KOPT-K1 (cell line): ENCODE data around the gene FCSK.
"Not testable (repeated sequence)": the region's sequence is repeated elsewhere in the genome, so short reads cannot be mapped to it uniquely, and the experiment has no call there.

Experiments
- H3K27ac ChIP-seq: fragments of 200-600 bp; sonication (generic); 2 replicates; pipeline ENCODE4 v1.5.1; 2016; ENCODE audit warnings: antibody characterized with exemption, mild to moderate bottlenecking, low read depth, low read length; ENCODE audit not compliant: poor library complexity, severe bottlenecking
- H3K36me3 ChIP-seq: fragments of 200-600 bp; sonication (generic); 2 replicates; pipeline ENCODE4 v1.5.1; 2017; ENCODE audit warnings: antibody characterized with exemption, mild to moderate bottlenecking, low read length, moderate library complexity; ENCODE audit not compliant: insufficient read depth
- H3K9me3 ChIP-seq: fragments of 200-600 bp; sonication (generic); 2 replicates; pipeline ENCODE4 v1.5.1; 2017; ENCODE audit warnings: antibody characterized with exemption, low read length, mild to moderate bottlenecking; ENCODE audit not compliant: insufficient read depth, poor library complexity, severe bottlenecking

FCSK gene

DNA sequence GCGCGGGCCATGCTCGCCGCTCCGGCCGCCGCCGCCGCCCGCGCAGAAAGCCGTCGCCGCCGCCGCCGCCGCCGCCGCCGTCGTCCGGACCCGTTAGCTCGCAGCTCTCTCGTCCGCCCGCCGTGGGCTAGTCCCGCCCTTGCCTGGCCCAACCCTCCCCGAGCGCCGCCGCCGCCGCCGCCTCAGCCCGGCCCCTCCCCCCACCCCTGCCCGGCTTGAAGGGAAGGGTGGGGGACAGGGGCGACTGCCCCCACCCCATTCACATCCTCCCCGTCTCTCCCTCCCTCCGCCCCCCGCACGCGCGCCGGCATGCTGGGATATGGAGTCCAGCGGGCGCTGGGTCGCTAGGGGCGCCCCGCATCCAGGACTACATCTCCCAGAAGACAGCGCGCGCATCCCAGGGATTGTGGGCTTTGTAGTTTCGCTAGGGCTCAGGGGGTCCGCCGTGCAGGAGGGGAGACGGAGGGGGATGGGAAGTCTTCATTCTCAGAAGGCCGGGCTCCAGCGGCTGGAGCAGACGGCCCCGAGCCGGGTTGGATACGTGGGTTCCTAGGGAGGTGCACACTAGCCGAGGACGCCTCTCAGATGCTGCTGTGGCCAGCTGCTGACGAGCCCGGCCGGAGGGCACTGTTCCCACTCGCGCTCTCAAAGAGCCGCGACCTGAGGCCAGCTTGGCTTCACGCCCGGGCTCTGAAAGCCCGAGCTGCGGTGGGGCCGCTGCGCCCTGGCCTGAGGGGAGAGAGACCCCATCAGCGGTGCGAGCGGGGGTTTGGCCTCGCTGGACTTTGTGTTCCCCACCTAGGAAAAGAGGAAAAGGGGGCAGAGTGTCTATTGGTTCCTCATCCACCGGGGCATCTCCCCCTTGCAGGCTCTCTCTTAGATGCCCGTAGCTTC, 15.2 kb upstream of the FCSK start, which contains the start of gene ST3GAL2:
Gene ST3GAL2 (minus strand): TSS at position 132 of the 894 bp plus-strand sequence. CDS start 40,570 bp downstream, outside the sequence.
- H3K9me3 ChIP-seq, result no peaks in the 10 kb centered on the region
- peaks cover 8% of the 10 kb centered on the region; the same call in 1 of the 2 replicates for H3K36me3 ChIP-seq
- H3K27ac ChIP-seq, result peak within 1 kb of the TSS; percentile 74

- no peaks in the 10 kb centered on the region; the same call in 1 of the 2 replicates for H3K36me3 ChIP-seq
- H3K9me3 ChIP-seq, result no peaks in the 10 kb centered on the region
- H3K27ac ChIP-seq, result no peak overlapping the region
These were observed 14.2 kb upstream of the FCSK start for GRCh38 chr16:70440009-70440692.

DNA sequence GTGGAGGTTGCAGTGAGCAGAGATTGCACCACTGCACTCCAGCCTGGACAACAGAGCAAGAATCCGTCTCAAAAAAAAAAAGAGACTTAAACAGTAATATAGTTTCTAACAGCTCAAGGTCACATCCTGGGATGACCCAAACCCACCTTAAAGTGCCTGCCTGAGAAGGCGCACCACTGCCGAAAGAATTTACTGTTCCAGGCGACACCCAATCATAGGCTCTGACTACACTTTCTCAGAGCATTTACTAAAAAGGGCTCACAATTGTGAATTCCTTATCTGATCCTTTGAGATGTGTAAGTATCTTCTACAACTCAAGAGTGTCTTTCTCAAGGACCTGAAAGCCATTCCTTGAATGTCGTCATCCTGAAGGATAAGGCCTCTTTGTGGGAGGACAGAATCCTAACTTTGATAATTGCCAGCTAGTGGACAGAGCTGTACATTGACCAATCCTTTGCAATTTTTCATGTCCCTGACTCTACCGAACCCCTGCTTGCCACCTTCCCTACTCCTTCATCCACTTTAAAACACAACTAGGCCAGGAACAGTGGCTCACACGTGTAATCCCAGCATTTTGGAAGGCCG, 12.9 kb upstream of the FCSK start:
- Histone ChIP-seq H3K27ac (no peak overlapping the region), H3K9me3 (no peaks in the 10 kb centered on the region), H3K36me3 (no peaks in the 10 kb centered on the region)

GRCh38 chr16:70442344-70442743, 12.1 kb upstream of the FCSK start:
- H3K36me3 ChIP-seq, result no peaks in the 10 kb centered on the region
- no peaks in the 10 kb centered on the region for H3K9me3 ChIP-seq
- no peak overlapping the region for H3K27ac ChIP-seq

GRCh38 chr16:70444249-70445063, 9.9 kb upstream of the FCSK start:
- Histone ChIP-seq H3K36me3 (no peaks in the 10 kb centered on the region), H3K9me3 (no peaks in the 10 kb centered on the region), H3K27ac (no peak overlapping the region)

GRCh38 chr16:70448075-70448474, 6.3 kb upstream of the FCSK start:
- Histone ChIP-seq H3K36me3 (no peaks in the 10 kb centered on the region), H3K27ac (no peak overlapping the region), H3K9me3 (no peaks in the 10 kb centered on the region)

DNA sequence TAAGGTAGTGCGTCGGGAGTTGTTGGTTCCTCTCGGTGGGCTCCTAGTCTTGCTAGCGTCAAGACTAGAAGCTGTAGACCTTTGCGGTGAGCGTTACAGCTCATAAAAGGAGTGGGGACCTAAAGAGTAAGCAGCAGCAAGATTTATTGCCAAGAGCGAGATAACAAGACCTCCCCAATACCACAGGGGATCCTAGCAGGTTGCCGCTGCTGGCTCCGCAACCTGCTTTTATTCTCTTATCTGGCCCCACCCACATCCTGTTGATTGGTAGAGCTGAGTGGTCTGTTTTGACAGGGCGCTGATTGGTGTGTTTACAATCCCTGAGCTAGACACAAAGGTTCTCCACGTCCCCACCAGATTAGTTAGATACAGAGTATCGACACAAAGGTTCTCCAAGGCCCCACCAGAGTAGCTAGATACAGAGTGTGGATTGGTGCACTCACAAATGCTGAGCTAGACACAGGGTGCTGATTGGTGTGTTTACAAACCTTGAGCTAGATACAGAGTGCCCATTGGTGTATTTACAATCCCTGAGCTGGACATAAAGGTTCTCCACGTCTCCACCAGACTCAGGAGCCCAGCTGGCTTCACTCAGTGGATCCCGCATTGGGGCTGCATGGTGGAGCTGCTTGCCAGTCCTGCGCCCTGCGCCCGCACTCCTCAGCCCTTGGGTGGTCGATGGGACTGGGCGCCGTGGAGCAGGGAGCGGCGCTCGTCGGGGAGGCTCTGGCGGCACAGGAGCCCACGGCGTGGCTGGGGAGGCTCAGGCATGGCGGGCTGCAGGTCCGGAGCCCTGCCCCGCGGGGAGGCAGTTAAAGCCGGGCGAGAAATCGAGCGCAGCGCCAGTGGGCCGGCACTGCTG, 4.0 kb upstream of the FCSK start:
- not testable (repeated sequence) for H3K27ac ChIP-seq, H3K9me3 ChIP-seq, H3K36me3 ChIP-seq

DNA sequence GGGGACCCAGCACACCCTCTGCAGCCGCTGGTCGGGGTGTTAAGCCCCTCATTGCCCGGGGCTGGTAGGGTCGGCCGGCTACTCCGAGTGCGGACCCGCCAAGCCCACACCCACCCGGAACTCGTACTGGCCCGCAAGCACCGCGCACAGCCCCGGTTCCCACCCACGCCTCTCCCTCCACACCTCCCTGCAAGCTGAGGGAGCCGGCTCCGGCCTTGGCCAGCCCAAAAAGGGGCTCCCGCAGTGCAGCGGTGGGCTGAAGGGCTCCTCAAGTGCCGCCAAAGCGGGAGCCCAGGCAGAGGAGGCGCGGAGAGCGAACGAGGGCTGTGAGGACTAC, 3.4 kb upstream of the FCSK start:
- H3K27ac ChIP-seq, H3K9me3 ChIP-seq, H3K36me3 ChIP-seq: not testable (repeated sequence)

DNA sequence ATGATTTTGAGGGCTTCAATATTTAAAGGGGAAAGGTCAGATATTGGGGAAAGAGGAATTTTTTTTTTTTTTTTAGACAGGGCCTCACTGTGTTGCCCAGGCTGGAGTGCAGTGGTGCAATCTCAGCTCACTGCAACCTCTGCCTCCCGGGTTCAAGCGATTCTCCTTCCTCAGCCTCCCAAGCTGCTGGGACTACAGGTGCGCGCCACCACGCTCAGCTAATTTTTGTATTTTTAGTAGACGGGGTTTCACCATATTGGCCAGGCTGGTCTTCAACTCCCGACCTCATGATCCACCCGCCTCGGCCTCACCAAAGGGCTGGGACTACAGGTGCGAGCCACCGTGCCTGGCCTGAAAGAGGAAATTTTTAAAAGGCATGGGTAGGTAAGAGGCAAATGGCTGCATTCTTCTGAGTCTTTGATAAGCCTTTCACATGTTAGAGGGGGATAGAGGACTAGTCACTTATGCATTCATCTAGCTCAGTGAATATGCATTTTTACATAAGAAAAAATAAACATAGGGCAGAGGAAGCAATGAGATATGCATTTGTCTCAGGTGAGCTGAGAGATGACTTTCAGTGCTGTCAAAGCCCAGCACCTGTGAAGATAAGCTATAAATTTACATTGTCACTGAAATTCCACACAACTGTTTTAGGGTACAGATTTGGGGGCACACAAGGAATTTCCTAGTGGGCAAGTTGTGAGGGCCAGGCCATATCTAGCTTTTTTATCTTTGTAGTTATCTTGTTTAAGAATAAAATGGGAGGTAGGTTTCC, 1.1 kb upstream of the FCSK start:
- Histone ChIP-seq H3K36me3 (no peaks in the 10 kb centered on the region), H3K9me3 (no peaks in the 10 kb centered on the region), H3K27ac (peak overlapping the region; percentile 91)

DNA sequence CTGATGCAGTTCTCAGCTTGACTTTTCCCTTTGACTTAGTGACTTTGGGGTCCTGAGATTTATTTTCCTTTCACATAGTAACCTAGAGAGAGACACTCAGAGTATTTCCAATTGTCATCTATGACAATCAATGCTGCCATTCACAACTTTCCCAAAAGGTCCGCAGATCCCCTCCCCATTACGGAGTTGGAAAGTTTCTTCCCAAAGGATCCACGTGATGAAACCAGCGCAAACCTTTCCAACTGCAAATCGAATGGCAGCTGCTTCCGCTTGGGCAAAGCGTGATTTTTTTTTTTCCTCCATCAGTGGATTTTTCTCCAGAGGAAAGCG, 538 bp upstream of the FCSK start:
- H3K27ac ChIP-seq, result peak overlapping the region; percentile 91
- H3K36me3 ChIP-seq, result no peaks in the 10 kb centered on the region
- H3K9me3 ChIP-seq, result no peaks in the 10 kb centered on the region

GRCh38 chr16:70455910-70456309, 1.5 kb downstream of the FCSK start:
- H3K27ac ChIP-seq, result no peak overlapping the region
- H3K36me3 ChIP-seq, result no peaks in the 10 kb centered on the region
- H3K9me3 ChIP-seq, result no peaks in the 10 kb centered on the region

GRCh38 chr16:70457446-70458166, 3.2 kb downstream of the FCSK start:
- Histone ChIP-seq H3K9me3 (no peaks in the 10 kb centered on the region), H3K36me3 (no peaks in the 10 kb centered on the region), H3K27ac (no peak overlapping the region)

GRCh38 chr16:70460737-70461261, 6.4 kb downstream of the FCSK start:
- Histone ChIP-seq H3K27ac (no peak overlapping the region), H3K36me3 (peaks cover 6% of the 10 kb centered on the region; the same call in 1 of the 2 replicates), H3K9me3 (no peaks in the 10 kb centered on the region)
